OCI-LY1 (cell line): ENCODE measurements around the gene PRELP.

ENCODE experiments used
- CTCF ChIP-seq: fragments of 200-600 bp; sonication (generic), shearing (Covaris generic); IDR thresholded peaks from 2 replicates; pipeline ENCODE4 v1.5.1; 2017; ENCODE audit warnings: mild to moderate bottlenecking, antibody characterized with exemption, low read length, moderate library complexity, mixed read lengths
- EZH2 ChIP-seq: fragments of 200-600 bp; sonication (generic), shearing (Covaris generic); IDR thresholded peaks from 2 replicates; pipeline ENCODE4 v1.8.0; 2017; ENCODE audit warnings: borderline replicate concordance, mixed run types, mild to moderate bottlenecking, antibody characterized with exemption, low read length, moderate library complexity, mixed read lengths

GRCh38 chr1:203453616-203454015 is 22.0 kb upstream of the PRELP start:
- TF ChIP-seq CTCF (no peak), EZH2 (no peak)
